Adipocyte (in vitro differentiated cells): ENCODE data around the gene CCDC70.

Experiments
- DNase-seq: peaks from one replicate; pipeline ENCODE4 v3.0.0-alpha.2; 2015; ENCODE audit warnings: low read depth
- H3K27me3 ChIP-seq: replicated peaks from 2 replicates; pipeline ENCODE4 v1.7.0; 2013; ENCODE audit warnings: mild to moderate bottlenecking, low read length, moderate library complexity; ENCODE audit not compliant: control insufficient read depth, insufficient read depth
- H3K36me3 ChIP-seq: 2 replicates; pipeline ENCODE4 v1.7.0; 2013; ENCODE audit warnings: low read length, mild to moderate bottlenecking, moderate library complexity; ENCODE audit not compliant: control insufficient read depth, insufficient read depth, severe bottlenecking
- H3K4me1 ChIP-seq: 2 replicates; pipeline ENCODE4 v1.7.0; 2013; ENCODE audit warnings: mild to moderate bottlenecking, low read length, moderate library complexity; ENCODE audit not compliant: control insufficient read depth, insufficient read depth
- H3K4me3 ChIP-seq: 2 replicates; pipeline ENCODE4 v1.7.0; 2013; ENCODE audit warnings: mild to moderate bottlenecking, low read length, moderate library complexity
- H3K9ac ChIP-seq: 2 replicates; pipeline ENCODE4 v1.7.0; 2013; ENCODE audit warnings: mild to moderate bottlenecking, low read length, moderate library complexity
- H3K9me3 ChIP-seq: 2 replicates; pipeline ENCODE4 v1.7.0; 2013; ENCODE audit warnings: mild to moderate bottlenecking, low read length, moderate library complexity; ENCODE audit not compliant: control insufficient read depth

The CCDC70 gene

GRCh38 chr13:51845574-51846318 is 16.0 kb upstream of the CCDC70 start:
- no peaks in the 10 kb centered on the region for H3K9me3 ChIP-seq
- H3K27me3 ChIP-seq: peaks cover 17% of the 10 kb centered on the region
- no peak overlapping the region for H3K4me3 ChIP-seq
- DNase-seq: no peak
- no peaks in the 10 kb centered on the region for H3K36me3 ChIP-seq
- no peaks in the 10 kb centered on the region for H3K4me1 ChIP-seq
- no peak overlapping the region for H3K9ac ChIP-seq

- Histone ChIP-seq H3K27me3 (peaks cover 11% of the 10 kb centered on the region), H3K9ac (no peak overlapping the region), H3K36me3 (no peaks in the 10 kb centered on the region), H3K9me3 (no peaks in the 10 kb centered on the region), H3K4me1 (no peaks in the 10 kb centered on the region), H3K4me3 (no peak overlapping the region)
- DNase-seq: no peak
Measured at GRCh38 chr13:51846756-51847155, 15.0 kb upstream of the CCDC70 start.

- H3K4me3 ChIP-seq: no peak overlapping the region
- DNase-seq: peak; percentile 53
- H3K36me3 ChIP-seq: no peaks in the 10 kb centered on the region
- no peak overlapping the region for H3K9ac ChIP-seq
- H3K27me3 ChIP-seq: peaks cover 9% of the 10 kb centered on the region
- H3K4me1 ChIP-seq: no peaks in the 10 kb centered on the region
- no peaks in the 10 kb centered on the region for H3K9me3 ChIP-seq
Measured at GRCh38 chr13:51848674-51849073, 13.1 kb upstream of the CCDC70 start.

- H3K4me1 ChIP-seq: no peaks in the 10 kb centered on the region
- H3K9ac ChIP-seq: no peak overlapping the region
- H3K27me3 ChIP-seq: peaks cover 9% of the 10 kb centered on the region
- H3K9me3 ChIP-seq: no peaks in the 10 kb centered on the region
- no peaks in the 10 kb centered on the region for H3K36me3 ChIP-seq
- peak; percentile 6 for DNase-seq
- H3K4me3 ChIP-seq: no peak overlapping the region
Measured at GRCh38 chr13:51849145-51850101, 12.3 kb upstream of the CCDC70 start.

GRCh38 chr13:51856027-51856736 is 5.6 kb upstream of the CCDC70 start:
- Histone ChIP-seq H3K36me3 (no peaks in the 10 kb centered on the region), H3K4me1 (no peaks in the 10 kb centered on the region), H3K27me3 (peaks cover 16% of the 10 kb centered on the region), H3K4me3 (no peak overlapping the region), H3K9ac (no peak overlapping the region), H3K9me3 (no peaks in the 10 kb centered on the region)
- no peak for DNase-seq

- no peaks in the 10 kb centered on the region for H3K36me3 ChIP-seq
- DNase-seq: no peak
Measured at GRCh38 chr13:51856998-51857397, 4.8 kb upstream of the CCDC70 start.

GRCh38 chr13:51858433-51859247 is 3.1 kb upstream of the CCDC70 start:
- no peaks in the 10 kb centered on the region for H3K4me1 ChIP-seq
- DNase-seq: peak; percentile 27
- no peak overlapping the region for H3K9ac ChIP-seq
- no peak overlapping the region for H3K4me3 ChIP-seq
- H3K27me3 ChIP-seq: peaks cover 16% of the 10 kb centered on the region
- no peaks in the 10 kb centered on the region for H3K9me3 ChIP-seq
- H3K36me3 ChIP-seq: no peaks in the 10 kb centered on the region

More at GRCh38 chr13:51856998-51857397, 4.8 kb upstream of the CCDC70 start:
- no peak overlapping the region for H3K9ac ChIP-seq
- H3K9me3 ChIP-seq: no peaks in the 10 kb centered on the region
- no peaks in the 10 kb centered on the region for H3K4me1 ChIP-seq
- H3K4me3 ChIP-seq: no peak overlapping the region
- H3K27me3 ChIP-seq: peaks cover 16% of the 10 kb centered on the region

GRCh38 chr13:51862957-51863356 is 1.2 kb downstream of the CCDC70 start:
- no peak for DNase-seq

GRCh38 chr13:51865838-51866237 is 4.1 kb downstream of the CCDC70 start:
- H3K4me1 ChIP-seq: no peaks in the 10 kb centered on the region
- no peak overlapping the region for H3K9ac ChIP-seq
- no peak overlapping the region for H3K4me3 ChIP-seq
- no peaks in the 10 kb centered on the region for H3K36me3 ChIP-seq
- DNase-seq: no peak
- H3K27me3 ChIP-seq: peaks cover 50% of the 10 kb centered on the region
- no peaks in the 10 kb centered on the region for H3K9me3 ChIP-seq

More at GRCh38 chr13:51862957-51863356, 1.2 kb downstream of the CCDC70 start:
- H3K36me3 ChIP-seq: no peaks in the 10 kb centered on the region
- H3K9ac ChIP-seq: no peak overlapping the region
- no peak overlapping the region for H3K4me3 ChIP-seq
- H3K27me3 ChIP-seq: peaks cover 32% of the 10 kb centered on the region
- no peaks in the 10 kb centered on the region for H3K9me3 ChIP-seq
- no peaks in the 10 kb centered on the region for H3K4me1 ChIP-seq

GRCh38 chr13:51867062-51867461 is 5.3 kb downstream of the CCDC70 start:
- Histone ChIP-seq H3K4me3 (no peak overlapping the region), H3K36me3 (no peaks in the 10 kb centered on the region), H3K9ac (no peak overlapping the region), H3K9me3 (no peaks in the 10 kb centered on the region), H3K27me3 (peaks cover 50% of the 10 kb centered on the region), H3K4me1 (no peaks in the 10 kb centered on the region)
- DNase-seq: no peak
